Stimulated activated CD4-positive, alpha-beta T cell treated with anti-CD3 and anti-CD28 coated beads, Interleukin-2, amount 100 ng/mL, for 24 hours (primary cell): ENCODE results near the gene APP.
"Not testable (repeated sequence)": the region's sequence is repeated elsewhere in the genome, so short reads cannot be mapped to it uniquely, and the experiment has no call there.

Source experiments
- DNase-seq, 2 donors: peaks; one replicate each; pipeline ENCODE4 v3.0.0-alpha.2; 2020

Gene APP

GRCh38 chr21:26162081-26162480 is 8.5 kb downstream of the APP start:
- no peak for DNase-seq

GRCh38 chr21:26159869-26160268 is 10.7 kb downstream of the APP start:
- no peak for DNase-seq

GRCh38 chr21:26157801-26158200 is 12.8 kb downstream of the APP start:
- DNase-seq, result no peak

GRCh38 chr21:26154753-26155152 is 15.8 kb downstream of the APP start:
- DNase-seq, result no peak

GRCh38 chr21:26153758-26154157 is 16.8 kb downstream of the APP start:
- DNase-seq, result no peak

- DNase-seq, result no peak
These were observed 21.7 kb downstream of the APP start for GRCh38 chr21:26148840-26149354.

GRCh38 chr21:26148071-26148839 is 22.3 kb downstream of the APP start:
- DNase-seq, result no peak

- DNase-seq, result no peak
These were observed 23.0 kb downstream of the APP start for GRCh38 chr21:26147535-26147934.

- DNase-seq, result no peak
These were observed 23.9 kb downstream of the APP start for GRCh38 chr21:26146681-26147080.

- DNase-seq, result no peak
These were observed 26.5 kb downstream of the APP start for GRCh38 chr21:26144031-26144430.

- DNase-seq, result no peak
These were observed 28.2 kb downstream of the APP start for GRCh38 chr21:26142363-26142762.

GRCh38 chr21:26140926-26141325 is 29.6 kb downstream of the APP start:
- DNase-seq, result no peak

GRCh38 chr21:26140164-26140579 is 30.4 kb downstream of the APP start:
- DNase-seq, result no peak

GRCh38 chr21:26138615-26139257 is 31.8 kb downstream of the APP start:
- DNase-seq, result no peak

GRCh38 chr21:26137379-26138060 is 33.0 kb downstream of the APP start:
- no peak for DNase-seq

- DNase-seq, result no peak
These were observed 33.9 kb downstream of the APP start for GRCh38 chr21:26136671-26137070.

GRCh38 chr21:26135520-26135919 is 35.0 kb downstream of the APP start:
- DNase-seq, result no peak

GRCh38 chr21:26131554-26131953 is 39.0 kb downstream of the APP start:
- DNase-seq, result no peak

GRCh38 chr21:26131053-26131452 is 39.5 kb downstream of the APP start:
- DNase-seq, result not testable (repeated sequence)

GRCh38 chr21:26130249-26130881 is 40.2 kb downstream of the APP start:
- DNase-seq, result no peak

GRCh38 chr21:26127918-26128317 is 42.7 kb downstream of the APP start:
- no peak for DNase-seq

- no peak for DNase-seq
These were observed 43.3 kb downstream of the APP start for GRCh38 chr21:26127073-26127814.

GRCh38 chr21:26126168-26126553 is 44.4 kb downstream of the APP start:
- DNase-seq, result no peak
